A549 (cell line): Measurements from ENCODE around the gene PHTF1. TPM values are rescaled to one million over a fixed set of nuclear protein-coding genes. Genes with fewer than 3 reads are reported as not detected.

Source experiments
- ATAC-seq, 2 experiments: fragments of 200-7000 bp in 1 of 2; fragments of >200 bp in 1 of 2; cut with Nextera tagmentation in 1 of 2; cut with Tn5 transposase in 1 of 2; 3 replicates each; pipeline versions ENCODE4 v1.8.0 to v1.9.1; 2018 to 2020; ENCODE audit warnings: mild to moderate bottlenecking in 1 of 2, moderate library complexity in 1 of 2
- CTCF ChIA-PET: fragments of 300-600 bp; sonication (Branson Sonifier 250); formaldehyde crosslinking; extraction: SDS; loops from one replicate; lab custom pipeline; 2021; ENCODE audit warnings: antibody characterized with exemption, inconsistent platforms; lab: Yijun Ruan, JAX
- POLR2A ChIA-PET: fragments of 350-600 bp; formaldehyde crosslinking; extraction: SDS; loops from one replicate; lab custom pipeline; 2021; ENCODE audit warnings: antibody characterized with exemption, inconsistent platforms; lab: Yijun Ruan, JAX
- DNase-seq, 2 experiments: peaks; one replicate each; pipeline versions ENCODE4 v3.0.0 to v3.0.0-alpha.2; 2011 to 2016; ENCODE audit warnings: low read depth in 1 of 2, low spot score in 1 of 2
- FAIRE-seq: peaks from 2 replicates; lab custom pipeline; 2011; peaks lifted over from hg19 to GRCh38; lab: Jason Lieb, UNC
- H3K27ac ChIP-seq, 2 experiments: fragments of >200 bp; sonication (Bioruptor Twin); formaldehyde crosslinking; 3 replicates each; pipeline ENCODE4 v1.5.1; 2016 to 2017
- H3K4me1 ChIP-seq: fragments of >200 bp; sonication (Bioruptor Twin); formaldehyde crosslinking; 3 replicates; pipeline ENCODE4 v1.6.1; 2016
- H3K4me2 ChIP-seq: fragments of >200 bp; sonication (Bioruptor Twin); formaldehyde crosslinking; 3 replicates; pipeline ENCODE4 v1.6.1; 2016
- H3K4me3 ChIP-seq: fragments of >200 bp; sonication (Bioruptor Twin); formaldehyde crosslinking; 3 replicates; pipeline ENCODE4 v1.5.1; 2016
- H3K9me3 ChIP-seq: fragments of >200 bp; sonication (Bioruptor Twin); formaldehyde crosslinking; 3 replicates; pipeline ENCODE4 v1.6.1; 2016
- BHLHE40 ChIP-seq: IDR thresholded peaks from 2 replicates; pipeline ENCODE4 v1.6.1; 2012; ENCODE audit warnings: low read depth, low read length, inconsistent platforms
- CBX2 ChIP-seq: fragments of 200-600 bp; sonication (generic); IDR thresholded peaks from 2 replicates; pipeline ENCODE4 v1.6.1; 2016; ENCODE audit warnings: low read depth, mild to moderate bottlenecking, borderline replicate concordance
- CHD2 ChIP-seq: fragments of 150-350 bp; IDR thresholded peaks from 2 replicates; pipeline ENCODE4 v1.6.1; 2014; ENCODE audit warnings: low read length; ENCODE audit not compliant: partially characterized antibody
- FOSB ChIP-seq: fragments of 250-450 bp; sonication (Bioruptor Pico); IDR thresholded peaks from 2 replicates; pipeline ENCODE4 v1.5.0; 2020; ENCODE audit warnings: mild to moderate bottlenecking, moderate library complexity
- FOXS1 ChIP-seq: fragments of 250-450 bp; sonication (Bioruptor Pico); IDR thresholded peaks from 2 replicates; pipeline ENCODE4 v1.5.0; 2020; ENCODE audit warnings: mild to moderate bottlenecking, moderate library complexity
- GATA3 ChIP-seq: IDR thresholded peaks from 2 replicates; pipeline ENCODE4 v1.6.1; 2012; ENCODE audit warnings: borderline replicate concordance
- HDAC2 ChIP-seq: fragments of 200-600 bp; sonication (generic); IDR thresholded peaks from 2 replicates; pipeline ENCODE4 v1.6.1; 2016
- HOXB13 ChIP-seq: fragments of 250-450 bp; sonication (Bioruptor Pico); IDR thresholded peaks from 2 replicates; pipeline ENCODE4 v1.5.0; 2020; ENCODE audit warnings: low read depth, mild to moderate bottlenecking, moderate library complexity
- JUN ChIP-seq, 2 experiments: fragments of >200 bp; sonication (Bioruptor Twin); formaldehyde crosslinking; IDR thresholded peaks; 2 replicates in 1 of 2; 3 replicates in 1 of 2; pipeline ENCODE4 v1.6.1; 2016 to 2017
- MYC ChIP-seq: IDR thresholded peaks from 2 replicates; pipeline ENCODE4 v1.6.1; 2012; ENCODE audit warnings: mild to moderate bottlenecking, inconsistent platforms, low read length, improper control_type of control experiment, borderline replicate concordance
- RARB ChIP-seq: fragments of 250-450 bp; sonication (Bioruptor Pico); IDR thresholded peaks from 2 replicates; pipeline ENCODE4 v1.8.0; 2021; ENCODE audit warnings: mild to moderate bottlenecking, moderate library complexity
- SREBF2 ChIP-seq: fragments of 450-650 bp; IDR thresholded peaks from 2 replicates; pipeline ENCODE4 v1.6.1; 2014; ENCODE audit warnings: mild to moderate bottlenecking, moderate library complexity
- ZC3H11A ChIP-seq: fragments of 450-650 bp; IDR thresholded peaks from 2 replicates; pipeline ENCODE4 v1.6.1; 2014; ENCODE audit warnings: antibody characterized with exemption, mild to moderate bottlenecking
- ZFP36 ChIP-seq: fragments of 450-650 bp; IDR thresholded peaks from 2 replicates; pipeline ENCODE4 v1.6.1; 2014; ENCODE audit warnings: borderline replicate concordance; ENCODE audit not compliant: partially characterized antibody
- WGBS: methylation state at CpG from one replicate; pipeline ENCODE4 v1.1.6; 2017; ENCODE audit errors: missing lambda C conversion rate; 5-methylcytosine and 5-hydroxymethylcytosine counted together
- polyA plus RNA-seq, 4 experiments: library from polyadenylated mRNA; depleted of rRNA in 3 of 4; stranded (reverse); fragments of >200 nt; fragmentation: RNase III in 1 of 4; extraction: RNeasy Plus Mini Kit Qiagen cat#74134 plus additional on column Dnase treatment in 1 of 4; gene quantifications; 2 replicates in 3 of 4; 3 replicates in 1 of 4; pipeline ENCODE4 v1.2.3, GENCODE V29; 2011 to 2017
- TF ChIP-seq, protein P1 (sequence below): fragments of >200 bp; sonication (Bioruptor Twin); formaldehyde crosslinking; IDR thresholded peaks from 3 replicates; pipeline ENCODE4 v1.5.1; 2016
- TF ChIP-seq, protein P2 (sequence below): IDR thresholded peaks from 2 replicates; pipeline ENCODE4 v1.6.1; 2012
- TF ChIP-seq, protein P3 (sequence below): fragments of 450-650 bp; IDR thresholded peaks from 2 replicates; pipeline ENCODE4 v1.6.1; 2014; ENCODE audit warnings: antibody characterized with exemption
- TF ChIP-seq, protein P4 (sequence below): IDR thresholded peaks from 2 replicates; pipeline ENCODE4 v1.6.1; 2012
- TF ChIP-seq, protein P5 (sequence below): fragments of 150-350 bp; IDR thresholded peaks from 2 replicates; pipeline ENCODE4 v1.6.1; 2014; ENCODE audit warnings: low read depth, mild to moderate bottlenecking, low read length
- TF ChIP-seq, protein P6 (sequence below): fragments of >200 bp; sonication (Bioruptor Twin); formaldehyde crosslinking; IDR thresholded peaks from 3 replicates; pipeline ENCODE4 v1.6.1; 2016

Gene PHTF1
- polyA plus RNA-seq, 2 of the 4 experiments (the other 2 are of a cell fraction) = 17.0 to 17.1 TPM

DNA sequence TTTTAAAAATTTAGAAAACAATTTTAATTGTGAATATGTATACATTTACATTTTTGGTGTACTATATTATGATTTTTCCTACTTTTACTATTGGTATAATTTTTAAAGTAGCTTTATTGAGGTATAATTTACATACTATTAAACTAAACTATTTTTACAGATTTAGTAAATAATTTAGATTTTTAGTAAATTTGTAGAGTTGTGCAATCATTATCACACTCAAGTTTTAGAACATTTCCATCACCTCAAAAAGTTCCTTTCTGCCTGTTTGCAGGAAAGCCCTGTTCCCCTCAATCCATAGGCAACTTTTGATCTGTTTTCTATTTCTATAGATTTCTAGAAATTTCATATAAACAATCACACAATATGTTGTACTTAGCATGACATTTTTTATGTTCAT, 8.2 kb downstream of the PHTF1 start:
- Histone ChIP-seq H3K4me1 (no peaks in the 10 kb centered on the region; the same call in 1 of the 3 replicates), H3K4me3 (no peak overlapping the region), H3K9me3 (no peaks in the 10 kb centered on the region), H3K27ac (no peak overlapping the region), H3K4me2 (no peak overlapping the region)
- ChIA-PET POLR2A (no interaction called here), CTCF (no interaction called here)
- TF ChIP-seq HDAC2 (no peak), CBX2 (no peak), MYC (no peak), BHLHE40 (no peak), HOXB13 (CRISPR knock-in tag) (no peak), FOSB (CRISPR knock-in tag) (no peak), FOXS1 (no peak), ZFP36 (no peak), JUN (IDR thresholded peaks at IDR 0.05) (no peak), GATA3 (no peak), RARB (CRISPR knock-in tag) (no peak), SREBF2 (no peak)
- TF ChIP-seq, protein P1, sequence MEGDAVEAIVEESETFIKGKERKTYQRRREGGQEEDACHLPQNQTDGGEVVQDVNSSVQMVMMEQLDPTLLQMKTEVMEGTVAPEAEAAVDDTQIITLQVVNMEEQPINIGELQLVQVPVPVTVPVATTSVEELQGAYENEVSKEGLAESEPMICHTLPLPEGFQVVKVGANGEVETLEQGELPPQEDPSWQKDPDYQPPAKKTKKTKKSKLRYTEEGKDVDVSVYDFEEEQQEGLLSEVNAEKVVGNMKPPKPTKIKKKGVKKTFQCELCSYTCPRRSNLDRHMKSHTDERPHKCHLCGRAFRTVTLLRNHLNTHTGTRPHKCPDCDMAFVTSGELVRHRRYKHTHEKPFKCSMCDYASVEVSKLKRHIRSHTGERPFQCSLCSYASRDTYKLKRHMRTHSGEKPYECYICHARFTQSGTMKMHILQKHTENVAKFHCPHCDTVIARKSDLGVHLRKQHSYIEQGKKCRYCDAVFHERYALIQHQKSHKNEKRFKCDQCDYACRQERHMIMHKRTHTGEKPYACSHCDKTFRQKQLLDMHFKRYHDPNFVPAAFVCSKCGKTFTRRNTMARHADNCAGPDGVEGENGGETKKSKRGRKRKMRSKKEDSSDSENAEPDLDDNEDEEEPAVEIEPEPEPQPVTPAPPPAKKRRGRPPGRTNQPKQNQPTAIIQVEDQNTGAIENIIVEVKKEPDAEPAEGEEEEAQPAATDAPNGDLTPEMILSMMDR = no peak
- TF ChIP-seq, protein P2, sequence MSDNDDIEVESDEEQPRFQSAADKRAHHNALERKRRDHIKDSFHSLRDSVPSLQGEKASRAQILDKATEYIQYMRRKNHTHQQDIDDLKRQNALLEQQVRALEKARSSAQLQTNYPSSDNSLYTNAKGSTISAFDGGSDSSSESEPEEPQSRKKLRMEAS = no peak
- TF ChIP-seq, protein P3, sequence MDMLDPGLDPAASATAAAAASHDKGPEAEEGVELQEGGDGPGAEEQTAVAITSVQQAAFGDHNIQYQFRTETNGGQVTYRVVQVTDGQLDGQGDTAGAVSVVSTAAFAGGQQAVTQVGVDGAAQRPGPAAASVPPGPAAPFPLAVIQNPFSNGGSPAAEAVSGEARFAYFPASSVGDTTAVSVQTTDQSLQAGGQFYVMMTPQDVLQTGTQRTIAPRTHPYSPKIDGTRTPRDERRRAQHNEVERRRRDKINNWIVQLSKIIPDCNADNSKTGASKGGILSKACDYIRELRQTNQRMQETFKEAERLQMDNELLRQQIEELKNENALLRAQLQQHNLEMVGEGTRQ = no peak
- TF ChIP-seq, protein P4, sequence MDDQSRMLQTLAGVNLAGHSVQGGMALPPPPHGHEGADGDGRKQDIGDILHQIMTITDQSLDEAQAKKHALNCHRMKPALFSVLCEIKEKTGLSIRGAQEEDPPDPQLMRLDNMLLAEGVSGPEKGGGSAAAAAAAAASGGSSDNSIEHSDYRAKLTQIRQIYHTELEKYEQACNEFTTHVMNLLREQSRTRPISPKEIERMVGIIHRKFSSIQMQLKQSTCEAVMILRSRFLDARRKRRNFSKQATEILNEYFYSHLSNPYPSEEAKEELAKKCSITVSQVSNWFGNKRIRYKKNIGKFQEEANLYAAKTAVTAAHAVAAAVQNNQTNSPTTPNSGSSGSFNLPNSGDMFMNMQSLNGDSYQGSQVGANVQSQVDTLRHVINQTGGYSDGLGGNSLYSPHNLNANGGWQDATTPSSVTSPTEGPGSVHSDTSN = no peak
- TF ChIP-seq, protein P5, sequence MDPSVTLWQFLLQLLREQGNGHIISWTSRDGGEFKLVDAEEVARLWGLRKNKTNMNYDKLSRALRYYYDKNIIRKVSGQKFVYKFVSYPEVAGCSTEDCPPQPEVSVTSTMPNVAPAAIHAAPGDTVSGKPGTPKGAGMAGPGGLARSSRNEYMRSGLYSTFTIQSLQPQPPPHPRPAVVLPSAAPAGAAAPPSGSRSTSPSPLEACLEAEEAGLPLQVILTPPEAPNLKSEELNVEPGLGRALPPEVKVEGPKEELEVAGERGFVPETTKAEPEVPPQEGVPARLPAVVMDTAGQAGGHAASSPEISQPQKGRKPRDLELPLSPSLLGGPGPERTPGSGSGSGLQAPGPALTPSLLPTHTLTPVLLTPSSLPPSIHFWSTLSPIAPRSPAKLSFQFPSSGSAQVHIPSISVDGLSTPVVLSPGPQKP = no peak
- FAIRE-seq (no peak), ATAC-seq (no peak), DNase-seq (no peak)

DNA sequence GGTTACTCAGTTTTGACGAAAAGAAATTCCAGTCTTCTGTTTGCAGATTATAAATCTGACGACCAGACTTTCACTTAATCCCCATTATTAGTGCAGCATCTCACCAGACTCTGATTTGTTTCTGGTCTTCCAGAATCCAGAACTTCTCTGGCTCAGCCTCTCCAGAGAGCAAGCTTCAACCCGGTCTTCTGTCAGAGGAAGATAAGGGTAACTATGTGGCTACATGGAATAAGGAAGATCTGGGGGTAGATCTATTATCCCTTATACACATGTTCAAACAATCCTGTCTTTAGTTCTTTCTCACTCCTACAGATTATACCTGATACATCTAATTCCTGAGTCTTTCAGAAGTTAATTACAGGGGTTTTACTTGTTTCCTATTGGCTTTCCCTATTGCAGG, 9.9 kb downstream of the PHTF1 start:
- 79% methylated on average over 3 of the region's 3 CpGs for WGBS
- FAIRE-seq (no peak), DNase-seq (no peak), ATAC-seq (no peak)
- no peaks in the 10 kb centered on the region for H3K4me1 ChIP-seq
- no peak overlapping the region for H3K4me3 ChIP-seq
- no peaks in the 10 kb centered on the region for H3K9me3 ChIP-seq
- H3K27ac ChIP-seq = no peak overlapping the region
- TF ChIP-seq CHD2 = no peak
- TF ChIP-seq ZC3H11A = no peak
- TF ChIP-seq BHLHE40 = no peak
- TF ChIP-seq, protein P6, sequence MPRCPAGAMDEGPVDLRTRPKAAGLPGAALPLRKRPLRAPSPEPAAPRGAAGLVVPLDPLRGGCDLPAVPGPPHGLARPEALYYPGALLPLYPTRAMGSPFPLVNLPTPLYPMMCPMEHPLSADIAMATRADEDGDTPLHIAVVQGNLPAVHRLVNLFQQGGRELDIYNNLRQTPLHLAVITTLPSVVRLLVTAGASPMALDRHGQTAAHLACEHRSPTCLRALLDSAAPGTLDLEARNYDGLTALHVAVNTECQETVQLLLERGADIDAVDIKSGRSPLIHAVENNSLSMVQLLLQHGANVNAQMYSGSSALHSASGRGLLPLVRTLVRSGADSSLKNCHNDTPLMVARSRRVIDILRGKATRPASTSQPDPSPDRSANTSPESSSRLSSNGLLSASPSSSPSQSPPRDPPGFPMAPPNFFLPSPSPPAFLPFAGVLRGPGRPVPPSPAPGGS = no peak
- no peak for TF ChIP-seq SREBF2
- no peak for TF ChIP-seq RARB (CRISPR knock-in tag)
- TF ChIP-seq, protein P5 = no peak
- TF ChIP-seq, all 56 proteins: peak for 0
- CTCF ChIA-PET = no interaction called here
- POLR2A ChIA-PET = no interaction called here
- H3K4me2 ChIP-seq = no peak overlapping the region
